HUES6 (cell line): ENCODE measurements around the gene POLR1C.
"Not testable (repeated sequence)": the region's sequence is repeated elsewhere in the genome, so short reads cannot be mapped to it uniquely, and the experiment has no call there.

Experiments
- H3K27ac ChIP-seq: 2 replicates; pipeline ENCODE4 v1.7.0; 2013; ENCODE audit warnings: low read depth, mild to moderate bottlenecking, low read length, inconsistent platforms
- H3K27me3 ChIP-seq: 2 replicates; pipeline ENCODE4 v1.6.1; 2013; ENCODE audit warnings: low read length; ENCODE audit not compliant: control insufficient read depth, insufficient read depth
- H3K36me3 ChIP-seq: 2 replicates; pipeline ENCODE4 v1.6.1; 2013; ENCODE audit warnings: low read length; ENCODE audit not compliant: control insufficient read depth, insufficient read depth
- H3K4me1 ChIP-seq: 2 replicates; pipeline ENCODE4 v1.6.1; 2013; ENCODE audit warnings: low read length; ENCODE audit not compliant: control insufficient read depth, insufficient read depth
- H3K4me3 ChIP-seq: 2 replicates; pipeline ENCODE4 v1.5.1; 2013; ENCODE audit warnings: low read depth, low read length
- H3K9ac ChIP-seq: one replicate; pipeline ENCODE4 v1.6.1; 2013; ENCODE audit warnings: mild to moderate bottlenecking, low read length
- H3K9me3 ChIP-seq: 2 replicates; pipeline ENCODE4 v1.6.1; 2013; ENCODE audit warnings: low read depth, low read length; ENCODE audit not compliant: control insufficient read depth, insufficient read depth

POLR1C gene

GRCh38 chr6:43511824-43512415, 5.0 kb upstream of the POLR1C start:
- H3K4me1 ChIP-seq: peaks cover 23% of the 10 kb centered on the region
- no peak overlapping the region for H3K9ac ChIP-seq
- no peaks in the 10 kb centered on the region for H3K9me3 ChIP-seq
- no peak overlapping the region for H3K27ac ChIP-seq
- peaks cover 28% of the 10 kb centered on the region for H3K27me3 ChIP-seq
- no peak overlapping the region for H3K4me3 ChIP-seq
- H3K36me3 ChIP-seq: peaks cover 42% of the 10 kb centered on the region

- no peaks in the 10 kb centered on the region for H3K27me3 ChIP-seq
- peak overlapping the region; percentile 95 for H3K9ac ChIP-seq
- H3K27ac ChIP-seq: no peak overlapping the region
- H3K4me1 ChIP-seq: peaks cover 18% of the 10 kb centered on the region
- peaks cover 66% of the 10 kb centered on the region for H3K36me3 ChIP-seq
- H3K9me3 ChIP-seq: no peaks in the 10 kb centered on the region
- H3K4me3 ChIP-seq: peak overlapping the region; percentile 89
Measured at GRCh38 chr6:43515808-43516207, 1.1 kb upstream of the POLR1C start.

- Histone ChIP-seq H3K4me3 (peak overlapping the region; percentile 89), H3K27me3 (no peaks in the 10 kb centered on the region), H3K27ac (peak overlapping the region; percentile 68), H3K9me3 (no peaks in the 10 kb centered on the region), H3K9ac (peak overlapping the region; percentile 95), H3K4me1 (peaks cover 16% of the 10 kb centered on the region), H3K36me3 (peaks cover 69% of the 10 kb centered on the region)
Measured at GRCh38 chr6:43516367-43516696, 557 bp upstream of the POLR1C start.

GRCh38 chr6:43517505-43518357, 842 bp downstream of the POLR1C start:
- H3K9ac ChIP-seq: peak overlapping the region; percentile 95
- peak overlapping the region; percentile 89 for H3K4me3 ChIP-seq
- H3K4me1 ChIP-seq: peaks cover 10% of the 10 kb centered on the region
- no peaks in the 10 kb centered on the region for H3K9me3 ChIP-seq
- peaks cover 69% of the 10 kb centered on the region for H3K36me3 ChIP-seq
- peak overlapping the region; percentile 64; the same call in 1 of the 2 replicates for H3K27ac ChIP-seq
- no peaks in the 10 kb centered on the region for H3K27me3 ChIP-seq

GRCh38 chr6:43520097-43520496, 3.2 kb downstream of the POLR1C start:
- Histone ChIP-seq H3K9ac (no peak overlapping the region), H3K36me3 (peaks cover 71% of the 10 kb centered on the region), H3K4me3 (no peak overlapping the region), H3K27ac (no peak overlapping the region), H3K9me3 (no peaks in the 10 kb centered on the region), H3K4me1 (peaks cover 10% of the 10 kb centered on the region), H3K27me3 (no peaks in the 10 kb centered on the region)

GRCh38 chr6:43521836-43522235, 4.9 kb downstream of the POLR1C start:
- no peak overlapping the region for H3K27ac ChIP-seq

GRCh38 chr6:43522547-43523261, 5.8 kb downstream of the POLR1C start:
- H3K36me3 ChIP-seq: peaks cover 86% of the 10 kb centered on the region
- H3K4me3 ChIP-seq: no peak overlapping the region
- H3K9ac ChIP-seq: no peak overlapping the region
- H3K4me1 ChIP-seq: peaks cover 5% of the 10 kb centered on the region
- no peaks in the 10 kb centered on the region for H3K27me3 ChIP-seq
- H3K27ac ChIP-seq: no peak overlapping the region
- no peaks in the 10 kb centered on the region for H3K9me3 ChIP-seq

More at GRCh38 chr6:43521836-43522235, 4.9 kb downstream of the POLR1C start:
- peaks cover 5% of the 10 kb centered on the region for H3K4me1 ChIP-seq
- H3K36me3 ChIP-seq: peaks cover 82% of the 10 kb centered on the region
- no peaks in the 10 kb centered on the region for H3K27me3 ChIP-seq
- no peak overlapping the region for H3K4me3 ChIP-seq
- no peaks in the 10 kb centered on the region for H3K9me3 ChIP-seq
- H3K9ac ChIP-seq: no peak overlapping the region

GRCh38 chr6:43523284-43523683, 6.4 kb downstream of the POLR1C start:
- Histone ChIP-seq H3K4me3 (no peak overlapping the region), H3K27ac (no peak overlapping the region), H3K9me3 (no peaks in the 10 kb centered on the region), H3K9ac (no peak overlapping the region), H3K27me3 (no peaks in the 10 kb centered on the region), H3K36me3 (peaks cover 91% of the 10 kb centered on the region), H3K4me1 (peaks cover 1% of the 10 kb centered on the region)

GRCh38 chr6:43524483-43524961, 7.6 kb downstream of the POLR1C start:
- no peak overlapping the region for H3K9ac ChIP-seq
- H3K4me1 ChIP-seq: no peaks in the 10 kb centered on the region
- H3K27ac ChIP-seq: no peak overlapping the region
- H3K36me3 ChIP-seq: peaks cover 97% of the 10 kb centered on the region
- H3K4me3 ChIP-seq: no peak overlapping the region
- no peaks in the 10 kb centered on the region for H3K9me3 ChIP-seq
- no peaks in the 10 kb centered on the region for H3K27me3 ChIP-seq

GRCh38 chr6:43532201-43532600, 15.3 kb downstream of the POLR1C start:
- no peak overlapping the region for H3K9ac ChIP-seq
- H3K36me3 ChIP-seq: peaks cover 86% of the 10 kb centered on the region
- no peaks in the 10 kb centered on the region for H3K27me3 ChIP-seq
- no peaks in the 10 kb centered on the region for H3K4me1 ChIP-seq
- H3K4me3 ChIP-seq: no peak overlapping the region
- no peak overlapping the region for H3K27ac ChIP-seq
- no peaks in the 10 kb centered on the region for H3K9me3 ChIP-seq

- not testable (repeated sequence) for H3K27ac ChIP-seq, H3K9me3 ChIP-seq, H3K9ac ChIP-seq, H3K27me3 ChIP-seq, H3K4me1 ChIP-seq, H3K4me3 ChIP-seq
- peaks cover 79% of the 10 kb centered on the region for H3K36me3 ChIP-seq
Measured at GRCh38 chr6:43538986-43539385, 22.1 kb downstream of the POLR1C start.
